ENCODE measurements around the gene ACVR1B.

GRCh38 chr12:51951199-51951842 is at the start of gene ACVR1B:
- TF ChIP-seq POLR2A (IDR thresholded peaks at IDR 0.05; ENCODE audit: low read depth, low read length), result no peak
- TF ChIP-seq POLR2AphosphoS5 (IDR thresholded peaks at IDR 0.05; ENCODE audit: low read depth, low read length), result no peak
- no peak for TF ChIP-seq POU2F2 (IDR thresholded peaks at IDR 0.05; ENCODE audit: low read depth, low read length)
- no peak for TF ChIP-seq TAF1 (IDR thresholded peaks at IDR 0.05; ENCODE audit: low read depth, low read length)
- no peak for TF ChIP-seq SPI1 (IDR thresholded peaks at IDR 0.05; ENCODE audit: low read depth, low read length)
- TF ChIP-seq PAX5 (IDR thresholded peaks at IDR 0.05; ENCODE audit: insufficient read depth, low read length, severe bottlenecking), result no peak

All from GM12891 (cell line).